Right renal pelvis (tissue), 4 donors: ENCODE data around the gene PANX1. TPM values are rescaled to one million over a fixed set of nuclear protein-coding genes. Genes with fewer than 3 reads are reported as not detected.
A peak's percentile ranks its signal among the peaks of the same experiment; 100 is the strongest.

Experiments used
- DNase-seq, 4 donors: peaks; one replicate each; pipeline ENCODE4 v3.0.0-alpha.2; 2013; ENCODE audit warnings: low read depth in 4 of 4, low spot score in 3 of 4, missing footprints in 1 of 4
- polyA plus RNA-seq, 4 donors: library from polyadenylated mRNA; unstranded; fragments of 120-200 nt; gene quantifications; one replicate each; pipeline ENCODE4 v1.2.1, GENCODE V29; 2013; ENCODE audit not compliant: insufficient read length in 4 of 4

The PANX1 gene
- polyA plus RNA-seq, 4 donors = 24.2 to 28.3 (median 27.1) TPM

GRCh38 chr11:94183251-94183885, 54.7 kb downstream of the PANX1 start:
- DNase-seq = no peak

GRCh38 chr11:94183886-94184264, 55.2 kb downstream of the PANX1 start:
- peak in 3 of 4 donors; percentile 58 to 69 (median 60) for DNase-seq

- no peak for DNase-seq
These were observed 55.7 kb downstream of the PANX1 start for GRCh38 chr11:94184362-94184761.

DNA sequence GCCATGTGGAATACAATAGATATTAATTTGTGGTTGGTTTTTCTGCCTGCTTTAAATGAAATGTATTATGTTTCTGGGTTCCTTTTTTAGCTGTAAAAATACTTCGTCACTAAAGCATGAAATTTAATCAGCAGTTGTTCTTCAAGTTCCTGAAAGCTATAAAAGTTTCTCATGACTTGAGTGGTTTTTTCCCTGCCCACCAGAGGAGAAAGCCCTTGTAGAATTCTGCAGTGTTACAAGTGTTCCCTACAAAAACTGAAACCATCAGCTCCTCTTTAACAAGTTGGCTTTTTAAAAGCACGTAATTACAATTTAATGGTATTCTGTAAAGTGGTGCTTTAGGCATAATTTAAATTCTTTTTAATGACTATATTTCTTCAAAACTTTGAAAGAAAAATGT, 56.2 kb downstream of the PANX1 start:
- DNase-seq = peak in 1 of 4 donors; percentile 36

GRCh38 chr11:94185416-94186084, 56.9 kb downstream of the PANX1 start:
- DNase-seq = no peak

DNA sequence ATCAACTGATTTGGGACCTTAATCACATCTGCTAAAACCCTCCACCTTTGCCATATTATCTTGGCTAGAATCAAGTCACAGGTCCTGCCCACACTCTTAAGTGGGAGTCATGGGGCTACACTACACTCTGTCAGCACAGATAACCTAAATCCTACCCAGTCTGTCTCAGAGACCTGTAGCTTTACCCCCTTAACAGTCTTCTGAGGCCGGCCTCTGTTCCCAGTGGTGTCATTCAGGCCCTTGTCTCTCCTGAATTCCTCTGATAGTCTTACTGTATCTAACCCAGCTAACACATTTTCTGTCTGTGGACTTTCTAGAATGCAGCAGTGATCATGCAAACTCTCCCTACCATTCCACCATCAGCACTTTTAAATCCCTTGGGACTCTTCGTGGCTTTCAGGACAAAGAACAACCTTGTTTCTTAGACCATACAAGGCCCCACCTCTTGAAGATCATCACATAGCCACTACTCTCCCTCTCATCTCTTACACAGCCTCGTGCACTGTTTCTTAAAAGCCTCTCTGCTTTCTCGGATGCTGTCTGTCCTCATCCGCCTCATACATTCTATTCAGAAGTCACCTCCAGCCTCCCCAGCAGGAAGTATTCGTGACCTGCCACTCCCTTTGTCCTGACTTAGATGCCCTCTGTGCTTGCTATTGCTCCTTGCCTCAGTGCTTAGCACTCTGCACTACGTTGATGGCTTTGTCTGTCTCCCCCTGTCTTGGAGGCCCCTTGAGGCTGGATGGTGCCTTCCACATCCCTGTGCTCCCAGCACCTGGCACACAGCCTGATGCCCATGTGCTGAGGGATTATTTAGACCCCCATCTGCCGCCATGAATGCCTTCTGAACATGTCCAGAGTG, 57.9 kb downstream of the PANX1 start:
- DNase-seq = no peak

DNA sequence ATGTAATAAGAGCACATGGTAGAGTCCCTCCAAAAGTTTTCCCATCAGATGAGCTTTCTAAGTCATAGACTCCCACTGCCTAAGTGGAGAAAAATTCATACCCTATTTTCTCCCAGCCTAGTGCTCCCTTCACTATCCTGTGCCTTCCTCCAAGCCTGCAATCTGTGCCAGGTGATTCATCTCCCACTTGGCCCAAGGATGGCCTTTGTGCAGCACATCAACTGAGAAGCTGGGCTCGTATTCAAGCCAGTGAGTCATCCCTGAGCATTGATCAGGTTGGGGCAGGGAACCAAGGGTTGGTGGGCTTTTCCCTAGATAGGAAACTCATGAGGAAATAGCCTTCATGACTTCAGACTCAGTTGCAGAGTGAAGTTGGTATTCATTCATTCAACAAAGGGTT, 64.6 kb downstream of the PANX1 start:
- no peak for DNase-seq

DNA sequence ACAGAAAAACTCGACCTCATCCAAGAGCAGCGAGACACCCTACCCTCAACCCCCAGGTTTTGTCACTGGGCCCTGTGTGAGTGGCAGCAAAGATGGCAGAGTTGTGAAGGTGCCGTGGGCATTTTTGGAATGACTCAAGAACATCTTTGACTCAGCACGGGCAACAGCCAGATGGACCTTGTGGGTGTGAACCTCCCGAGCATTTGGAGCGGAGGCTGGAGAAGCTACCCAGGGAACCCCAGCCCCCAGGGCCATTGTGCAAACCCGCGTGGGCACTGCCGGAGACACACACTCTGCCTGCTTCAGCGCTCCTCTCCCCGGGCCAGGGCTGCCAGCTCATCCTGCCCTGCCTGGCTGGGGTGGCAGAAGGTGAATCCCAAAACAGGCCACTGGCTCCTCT, 66.1 kb downstream of the PANX1 start:
- DNase-seq = no peak

DNA sequence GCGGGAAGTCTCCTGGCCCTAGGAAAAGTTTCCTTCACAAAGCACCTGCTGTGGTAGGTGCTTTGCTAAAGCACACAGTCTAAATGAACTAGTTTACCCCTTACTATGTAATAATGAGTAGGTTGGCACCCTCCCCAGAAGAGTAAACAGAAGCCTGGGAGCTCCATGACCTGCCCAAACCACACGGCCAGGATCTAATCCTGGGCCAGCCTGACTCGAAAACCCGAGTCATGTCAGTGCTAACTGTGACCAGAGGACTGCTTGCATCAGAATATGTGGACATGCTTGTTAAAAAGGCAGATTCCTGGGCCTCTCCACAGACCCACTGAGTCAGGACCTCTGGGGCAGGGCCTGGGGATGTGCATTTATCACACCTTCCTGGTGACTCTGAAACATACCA, 67.7 kb downstream of the PANX1 start:
- DNase-seq = no peak

GRCh38 chr11:94198718-94199117, 70.1 kb downstream of the PANX1 start:
- no peak for DNase-seq

DNA sequence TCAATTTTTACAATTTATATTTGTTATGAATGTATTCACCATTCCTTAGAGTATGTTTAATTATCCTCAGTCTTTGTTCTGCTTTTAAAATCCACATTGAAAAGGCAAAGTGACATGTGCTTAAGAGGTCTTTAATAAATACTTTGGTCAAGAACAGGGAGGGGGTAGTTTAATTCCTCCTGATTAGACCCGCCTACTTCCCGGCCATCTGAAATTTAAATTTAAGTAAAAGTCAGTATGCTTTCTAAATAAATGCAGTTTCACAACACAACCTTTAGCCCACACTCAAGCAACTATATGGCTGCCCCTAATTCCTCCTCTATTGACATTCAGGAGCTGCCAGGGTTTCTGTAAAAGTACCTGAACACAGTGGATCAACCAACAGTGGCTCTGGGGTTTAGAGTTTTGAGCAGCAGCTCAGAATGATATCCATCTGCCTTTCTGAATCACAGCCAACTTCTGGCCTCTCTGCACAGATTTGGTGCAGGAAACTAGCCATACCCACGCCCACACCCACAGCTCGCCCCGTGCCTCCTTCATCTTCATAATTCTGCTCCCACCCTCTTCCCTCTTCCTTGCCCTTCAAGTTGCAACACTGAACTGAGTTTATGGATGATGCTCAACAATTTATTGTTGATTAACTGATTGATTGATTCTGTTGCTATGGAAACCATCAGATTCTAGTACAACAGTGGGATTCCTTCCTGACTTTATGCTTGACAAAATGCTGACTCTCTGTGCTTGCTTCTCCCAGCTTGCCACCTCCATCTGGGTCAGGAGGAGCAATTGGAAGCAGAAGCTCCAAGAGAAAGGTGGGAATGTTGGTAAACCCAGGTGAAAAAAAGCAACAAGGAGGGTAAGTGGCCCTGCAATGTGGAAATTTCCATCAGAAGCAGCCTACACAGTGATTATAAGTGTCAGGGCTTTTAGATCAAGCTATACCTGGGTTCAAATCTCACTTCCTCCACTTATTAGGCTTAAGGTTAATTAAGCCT, 70.8 kb downstream of the PANX1 start:
- no peak for DNase-seq

DNA sequence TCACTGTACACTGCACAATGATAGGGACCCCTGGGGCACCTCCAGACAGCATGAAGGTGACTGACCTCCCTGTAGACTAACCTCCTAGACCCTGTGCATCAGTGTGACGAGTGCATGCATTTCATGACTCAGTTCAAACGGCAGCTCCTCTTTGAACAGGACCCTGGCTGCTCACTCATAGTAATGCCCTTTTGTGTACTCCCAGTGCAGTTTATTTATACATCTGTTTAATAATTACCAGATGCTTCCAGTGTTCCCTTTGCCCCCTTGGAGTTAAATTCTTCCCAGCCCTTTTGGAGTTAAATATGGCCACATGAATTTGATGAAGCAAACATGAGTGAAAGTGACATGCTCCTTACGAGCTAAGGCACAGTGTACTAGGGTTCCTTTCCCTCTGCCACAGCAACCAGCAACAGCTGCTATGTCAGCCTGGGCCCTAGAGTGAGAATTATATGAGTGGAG, 72.4 kb downstream of the PANX1 start:
- no peak for DNase-seq

GRCh38 chr11:94203070-94203469, 74.4 kb downstream of the PANX1 start:
- no peak for DNase-seq

DNA sequence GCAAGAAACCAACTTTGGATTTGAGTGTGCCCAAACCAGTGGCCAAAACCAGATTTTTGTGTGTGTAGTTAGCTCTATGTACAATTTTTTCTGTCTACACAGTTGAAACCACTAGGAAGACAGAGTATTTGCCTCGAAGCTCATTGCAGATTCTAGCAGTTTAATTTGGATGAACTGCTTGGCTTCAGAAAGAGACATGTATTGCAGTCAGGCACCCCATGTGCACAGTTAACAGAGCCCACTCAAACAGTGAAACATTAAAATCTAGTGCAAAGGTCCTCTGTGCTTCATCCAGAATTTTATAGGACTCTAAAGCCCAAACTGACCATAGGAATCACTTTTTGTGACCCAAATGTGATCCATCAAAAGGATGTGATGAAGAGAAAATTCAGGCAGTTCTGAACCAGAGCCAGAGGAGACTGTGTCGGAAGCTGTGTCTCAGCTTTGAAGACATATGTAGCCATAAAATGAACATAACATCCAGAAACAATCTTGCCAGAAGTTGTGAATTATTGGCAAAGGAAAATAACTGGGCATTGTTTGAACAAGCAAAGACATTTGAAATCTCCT, 82.7 kb downstream of the PANX1 start:
- no peak for DNase-seq

DNA sequence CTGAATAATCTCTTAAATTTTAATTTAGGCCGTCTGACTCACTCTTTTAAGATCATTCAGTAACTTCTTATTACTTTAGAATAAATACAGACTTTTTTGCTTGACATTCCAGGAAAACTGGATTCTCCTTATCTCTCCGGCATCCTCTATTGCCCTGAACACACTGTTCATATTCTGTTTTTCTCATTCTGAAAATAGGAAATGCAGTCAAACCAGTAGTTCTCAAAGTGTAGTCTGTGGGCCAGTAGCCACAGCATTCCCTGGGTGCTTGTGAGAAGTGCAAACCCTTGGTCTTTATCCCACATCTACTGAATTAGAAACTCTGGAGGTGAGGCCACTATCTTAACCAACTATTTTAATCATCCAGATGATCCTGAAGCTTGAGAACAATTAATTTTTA, 84.3 kb downstream of the PANX1 start:
- DNase-seq = no peak

GRCh38 chr11:94217705-94218104, 89.1 kb downstream of the PANX1 start:
- DNase-seq = no peak

DNA sequence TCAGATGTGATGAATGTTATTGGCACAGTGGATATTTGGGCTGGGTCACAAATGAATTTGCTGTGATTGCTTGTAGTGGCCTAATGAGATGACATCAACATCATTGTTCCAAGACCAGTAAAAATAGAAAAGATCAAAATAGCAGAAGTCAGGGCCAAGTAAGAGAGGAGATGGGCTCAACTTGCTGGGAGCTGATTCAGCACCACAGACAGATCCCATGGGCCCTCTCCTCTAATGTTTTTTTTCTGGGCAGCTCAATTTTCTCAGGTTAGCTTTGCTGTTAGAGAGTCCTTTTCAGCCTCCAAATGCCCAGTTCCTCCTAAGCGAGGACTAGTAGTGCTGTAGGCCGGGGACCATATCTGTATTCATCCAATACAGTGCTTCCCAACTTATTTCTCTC, 89.7 kb downstream of the PANX1 start:
- no peak for DNase-seq

DNA sequence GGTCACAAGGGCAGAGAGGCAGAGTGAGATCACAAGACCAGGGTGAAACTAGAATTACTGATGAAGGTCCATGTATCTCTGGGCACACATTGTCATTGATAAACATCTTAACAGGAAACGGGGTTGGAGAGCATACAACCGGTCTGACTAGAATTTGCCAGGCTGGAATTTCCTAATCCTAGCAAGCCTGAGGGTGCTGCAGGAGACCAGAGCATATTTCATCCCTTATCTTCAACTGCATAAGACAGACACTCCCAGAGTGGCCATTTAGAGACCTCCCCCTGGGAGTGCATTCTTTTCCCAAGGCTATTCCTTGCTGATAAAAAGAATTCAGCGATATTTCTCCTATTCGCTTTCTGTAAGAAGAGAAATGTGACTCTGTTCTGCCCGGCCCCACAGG, 91.1 kb downstream of the PANX1 start:
- no peak for DNase-seq

DNA sequence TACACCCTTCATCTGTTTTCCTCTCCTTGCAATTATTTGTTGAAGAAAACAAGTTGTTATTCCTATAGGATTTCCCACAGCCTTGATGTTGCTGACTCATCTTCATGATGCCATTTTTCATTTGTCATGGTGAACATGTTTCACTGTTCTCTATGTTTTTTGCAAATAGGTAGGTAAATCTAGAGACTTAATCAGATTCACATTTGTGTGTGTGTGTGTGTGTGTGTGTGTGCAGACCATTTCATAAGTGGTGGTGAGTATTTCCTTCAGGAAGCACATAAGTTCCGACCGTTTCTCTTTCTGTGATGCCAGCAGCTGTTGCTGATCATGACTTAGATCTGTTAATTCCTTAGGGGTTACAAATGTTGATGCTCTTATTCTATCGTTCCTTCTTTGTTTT, 95.4 kb downstream of the PANX1 start:
- no peak for DNase-seq
